PC-3 (cell line): ENCODE measurements around the gene SLC38A2. TPM values are rescaled to one million over a fixed set of nuclear protein-coding genes. Genes with fewer than 3 reads are reported as not detected.

Experiments
- ATAC-seq: fragments of 200-7000 bp; cut with Tn5 transposase; 2 replicates; pipeline ENCODE4 v1.9.1; 2020; ENCODE audit warnings: mild to moderate bottlenecking, moderate library complexity
- BruUV-seq: library from RNA; stranded (reverse); fragments of 400-500 nt; replicated peaks from 2 replicates; lab custom pipeline; 2021; lab: Mats Ljungman, UMichigan
- CTCF ChIA-PET: fragments of 300-600 bp; sonication (Branson Sonifier 250); formaldehyde crosslinking; loops from one replicate; lab custom pipeline; 2022; ENCODE audit warnings: antibody characterized with exemption; lab: Charles Lee
- POLR2A ChIA-PET: fragments of 300-600 bp; sonication (Branson Sonifier 250); formaldehyde crosslinking; loops from one replicate; lab custom pipeline; 2022; ENCODE audit warnings: antibody characterized with exemption; ENCODE audit not compliant: unreplicated experiment; lab: Charles Lee
- DNase-seq: peaks from one replicate; pipeline ENCODE4 v3.0.0-alpha.2; 2015
- H2AFZ ChIP-seq: fragments of 300-600 bp; sonication (generic); 2 replicates; pipeline ENCODE4 v1.6.0; 2016; ENCODE audit warnings: antibody characterized with exemption, low read length
- H3F3A ChIP-seq: fragments of 300-600 bp; sonication (generic); one replicate; pipeline ENCODE4 v1.6.0; 2017; ENCODE audit warnings: antibody characterized with exemption, low read length, control low read depth, mild to moderate bottlenecking; ENCODE audit not compliant: unreplicated experiment
- H3K27ac ChIP-seq: fragments of 300-600 bp; sonication (generic); 2 replicates; pipeline ENCODE4 v1.5.1; 2016; ENCODE audit warnings: mild to moderate bottlenecking, low read length
- H3K27me3 ChIP-seq: fragments of 300-600 bp; sonication (generic); 2 replicates; pipeline ENCODE4 v1.6.1; 2016; ENCODE audit warnings: low read length, mixed read lengths
- H3K36me3 ChIP-seq: fragments of 300-600 bp; sonication (generic); 2 replicates; pipeline ENCODE4 v1.6.1; 2016; ENCODE audit warnings: low read depth, mixed run types, low read length, mixed read lengths
- H3K4me1 ChIP-seq: fragments of 300-600 bp; sonication (generic); 2 replicates; pipeline ENCODE4 v1.5.1; 2016; ENCODE audit warnings: low read length; ENCODE audit not compliant: insufficient read depth
- H3K4me2 ChIP-seq: fragments of 300-600 bp; sonication (generic); 2 replicates; pipeline ENCODE4 v1.6.0; 2016; ENCODE audit warnings: low read length
- H3K4me3 ChIP-seq: fragments of 300-600 bp; sonication (generic); 2 replicates; pipeline ENCODE4 v1.5.1; 2016; ENCODE audit warnings: mild to moderate bottlenecking, low read length, mixed read lengths
- H3K79me2 ChIP-seq: fragments of 300-600 bp; sonication (generic); 2 replicates; pipeline ENCODE4 v1.6.1; 2017; ENCODE audit warnings: low read length, mixed read lengths
- H3K9ac ChIP-seq: fragments of 300-600 bp; sonication (generic); 2 replicates; pipeline ENCODE4 v1.6.0; 2016; ENCODE audit warnings: mild to moderate bottlenecking, low read length
- H3K9me2 ChIP-seq: fragments of 300-600 bp; sonication (generic); replicated peaks from 2 replicates; pipeline ENCODE4 v1.6.1; 2016; ENCODE audit warnings: mixed run types, low read length, mixed read lengths
- H3K9me3 ChIP-seq: fragments of 300-600 bp; sonication (generic); 2 replicates; pipeline ENCODE4 v1.6.1; 2016; ENCODE audit warnings: low read length, mixed read lengths
- H4K20me1 ChIP-seq: fragments of 300-600 bp; sonication (generic); 2 replicates; pipeline ENCODE4 v1.6.1; 2016; ENCODE audit warnings: low read length, mixed read lengths
- CTCF ChIP-seq: fragments of 300-600 bp; sonication (generic); conservative IDR thresholded peaks from 2 replicates; pipeline ENCODE4 v1.5.1; 2017; ENCODE audit warnings: antibody characterized with exemption, low read depth, mild to moderate bottlenecking, low read length
- EZH2 ChIP-seq: fragments of 300-600 bp; sonication (generic); IDR thresholded peaks from one replicate; pipeline ENCODE4 v1.6.1; 2017; ENCODE audit warnings: antibody characterized with exemption, mild to moderate bottlenecking, low read length; ENCODE audit not compliant: unreplicated experiment
- EZH2phosphoT487 ChIP-seq: fragments of 300-600 bp; sonication (generic); IDR thresholded peaks from 2 replicates; pipeline ENCODE4 v1.6.1; 2018; ENCODE audit warnings: mild to moderate bottlenecking, antibody characterized with exemption, low read length, borderline replicate concordance
- intact Hi-C: fragments of 100-400 bp; cut with micrococcal nuclease; formaldehyde crosslinking; loops from 2 replicates; pipeline ENCODE4 v1.9.0; 2023
- total RNA-seq: library from RNA; depleted of rRNA; stranded (reverse); fragments of >200 nt; gene quantifications from 2 replicates; pipeline ENCODE4 v1.2.3, GENCODE V29; 2014

SLC38A2 gene
- total RNA-seq, 1 experiment from 2014 or later = 214 TPM

GRCh38 chr12:46351886-46352650 lies 20.5 kb downstream of the SLC38A2 start:
- intact Hi-C loops = no loop called here
- no peak overlapping the region for H3K4me2 ChIP-seq
- no peak overlapping the region for H3K9ac ChIP-seq
- no peaks in the 10 kb centered on the region for H3K27me3 ChIP-seq
- no TSS peak for BruUV-seq
- no peak overlapping the region for H3K27ac ChIP-seq
- no peaks in the 10 kb centered on the region for H3K4me1 ChIP-seq
- CTCF ChIA-PET = interaction anchor here (0.7 kb wide), 1 partner anchor 679 kb away, joined by 3 read pairs; no protein-coding TSS in a partner anchor
- peaks cover 2% of the 10 kb centered on the region for H3F3A ChIP-seq
- ATAC-seq (no peak), DNase-seq (no peak)
- H3K4me3 ChIP-seq = no peak overlapping the region
- no peaks in the 10 kb centered on the region for H3K9me3 ChIP-seq
- H3K79me2 ChIP-seq = no peaks in the 10 kb centered on the region
- TF ChIP-seq EZH2 (no peak), EZH2phosphoT487 (no peak), CTCF (no peak)
- H3K9me2 ChIP-seq = no peaks in the 10 kb centered on the region
- H4K20me1 ChIP-seq = 0 out of 2 replicates have a peak, but pooled peaks cover under 1% of the 10 kb centered on the region
- no peaks in the 10 kb centered on the region for H3K36me3 ChIP-seq
- H2AFZ ChIP-seq = no peak overlapping the region
- POLR2A ChIA-PET = no interaction called here

- ChIA-PET CTCF (no interaction called here), POLR2A (no interaction called here)
Measured at GRCh38 chr12:46351138-46351537, 21.4 kb downstream of the SLC38A2 start.

More at GRCh38 chr12:46351138-46351537, 21.4 kb downstream of the SLC38A2 start:
- TF ChIP-seq CTCF (no peak), EZH2phosphoT487 (no peak), EZH2 (no peak)
- Histone ChIP-seq H3K4me2 (no peak overlapping the region), H3K4me1 (no peaks in the 10 kb centered on the region), H3K4me3 (no peak overlapping the region), H2AFZ (no peak overlapping the region), H3K9ac (no peak overlapping the region), H3K27ac (no peak overlapping the region), H3K9me3 (no peaks in the 10 kb centered on the region), H3K9me2 (no peaks in the 10 kb centered on the region), H3F3A (no peaks in the 10 kb centered on the region), H3K79me2 (no peaks in the 10 kb centered on the region), H4K20me1 (no peaks in the 10 kb centered on the region), H3K36me3 (no peaks in the 10 kb centered on the region), H3K27me3 (no peaks in the 10 kb centered on the region)
- DNase-seq (no peak), ATAC-seq (no peak)
- no TSS peak for BruUV-seq
- intact Hi-C loops = no loop called here
